ENCODE measurements around the gene POLR2J3. TPM values are rescaled to one million over a fixed set of nuclear protein-coding genes. Genes with fewer than 3 reads are reported as not detected.
"Not testable (repeated sequence)": the region's sequence is repeated elsewhere in the genome, so short reads cannot be mapped to it uniquely, and the experiment has no call there.

POLR2J3 gene
- total RNA-seq, 3 donors from 2014 or later = 23.7 to 43.7 (median 27.5) TPM

- H3K4me1 ChIP-seq (ENCODE audit: low read depth); ATAC-seq; intact Hi-C loops (cut with DNase I, micrococcal nuclease); H3K9me3 ChIP-seq; H3K36me3 ChIP-seq (ENCODE audit: low read depth); DNase-seq; H3K4me3 ChIP-seq: not testable (repeated sequence)
Measured at GRCh38 chr7:102606848-102607247, 34.5 kb upstream of the POLR2J3 start.

GRCh38 chr7:102604431-102605145, 32.2 kb upstream of the POLR2J3 start:
- peak; percentile 7 for ATAC-seq
- DNase-seq; intact Hi-C loops (cut with DNase I, micrococcal nuclease): not testable (repeated sequence)

GRCh38 chr7:102602317-102602716, 29.9 kb upstream of the POLR2J3 start:
- H3K4me3 ChIP-seq; H3K36me3 ChIP-seq (ENCODE audit: low read depth); H3K9me3 ChIP-seq; DNase-seq; intact Hi-C loops (cut with DNase I, micrococcal nuclease); ATAC-seq; H3K4me1 ChIP-seq (ENCODE audit: low read depth): not testable (repeated sequence)

More at GRCh38 chr7:102604431-102605145, 32.2 kb upstream of the POLR2J3 start:
- not testable (repeated sequence) for H3K36me3 ChIP-seq (ENCODE audit: low read depth); H3K4me1 ChIP-seq (ENCODE audit: low read depth); H3K9me3 ChIP-seq; H3K4me3 ChIP-seq

DNA sequence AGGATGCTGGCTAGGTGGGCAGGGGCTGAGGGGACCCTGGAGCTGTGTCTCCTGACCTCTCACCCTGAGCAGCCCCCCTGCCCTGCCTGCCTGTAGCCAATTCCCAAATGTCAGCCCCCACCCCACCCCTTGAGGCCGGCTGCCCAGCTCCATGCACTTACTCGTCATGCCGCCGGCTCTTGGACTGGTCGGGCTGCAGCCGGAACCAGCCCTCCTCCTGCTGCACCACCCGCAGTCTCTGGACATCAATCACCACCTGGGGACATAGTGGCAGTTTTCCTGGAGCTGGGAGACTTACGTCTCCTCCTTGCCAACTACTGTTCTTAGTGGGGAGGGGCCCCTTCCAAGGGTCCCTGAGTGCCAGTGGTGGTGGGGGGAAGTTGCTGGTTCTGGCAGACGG, 27.3 kb upstream of the POLR2J3 start:
- H3K4me1 ChIP-seq (ENCODE audit: low read depth); H3K36me3 ChIP-seq (ENCODE audit: low read depth); intact Hi-C loops (cut with DNase I, micrococcal nuclease); DNase-seq; H3K9me3 ChIP-seq; ATAC-seq; H3K4me3 ChIP-seq: not testable (repeated sequence)

DNA sequence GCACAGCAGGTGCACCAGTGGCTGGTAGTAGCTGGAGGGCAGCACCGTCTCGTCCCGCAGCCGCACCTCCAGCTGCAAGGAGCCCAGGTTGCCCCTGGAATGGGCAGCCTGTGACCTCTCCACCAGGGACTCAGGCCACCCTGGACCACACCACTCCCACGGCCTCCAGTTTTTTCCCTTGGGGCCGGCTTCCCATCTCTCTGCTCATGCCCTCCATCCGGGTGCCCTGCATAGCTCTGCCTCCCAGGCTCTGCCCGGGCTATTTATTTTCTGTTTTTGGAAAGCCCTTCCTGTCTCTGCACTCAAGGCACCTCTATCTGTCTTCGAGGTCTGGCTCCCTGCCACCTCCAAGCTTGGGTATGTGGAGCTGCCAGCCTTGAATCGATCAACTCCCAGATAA, 23.7 kb upstream of the POLR2J3 start:
- H3K36me3 ChIP-seq (ENCODE audit: low read depth); intact Hi-C loops (cut with DNase I, micrococcal nuclease); H3K4me1 ChIP-seq (ENCODE audit: low read depth); DNase-seq; H3K9me3 ChIP-seq; ATAC-seq; H3K4me3 ChIP-seq: not testable (repeated sequence)

DNA sequence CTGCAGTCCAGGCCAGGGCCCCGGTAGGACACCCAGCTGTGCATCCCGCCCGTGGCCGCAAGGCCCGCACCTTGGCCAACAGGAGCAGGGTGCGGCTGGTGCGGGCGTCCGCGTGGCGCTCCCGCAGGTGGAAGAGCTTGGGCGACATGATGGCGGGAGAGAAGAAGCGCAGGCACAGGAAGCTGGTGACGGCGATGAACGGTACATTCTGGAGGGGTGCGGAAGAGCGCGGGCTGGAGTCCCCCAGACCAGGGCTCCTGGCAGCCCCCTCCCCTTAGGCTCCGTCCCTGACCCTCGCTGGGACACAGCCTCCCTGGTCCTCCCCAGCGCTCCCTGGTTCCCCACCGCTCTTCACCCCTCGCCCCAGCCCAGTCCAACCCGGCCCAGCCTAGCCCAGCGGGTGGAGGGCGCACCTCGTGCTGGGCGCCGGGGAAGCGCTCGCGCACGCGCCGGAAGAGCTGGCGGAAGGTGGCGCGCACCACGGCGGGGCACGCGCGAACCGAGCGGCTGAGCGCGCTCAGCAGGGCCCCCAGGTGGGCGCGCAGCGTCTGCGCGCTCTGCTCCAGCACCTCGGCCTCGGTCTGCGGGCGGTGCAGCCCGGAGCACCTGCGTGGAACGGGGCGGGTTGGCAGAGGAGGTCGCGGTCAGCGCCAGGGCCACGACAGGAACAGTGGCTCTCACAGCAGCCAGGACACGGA, 21.4 kb upstream of the POLR2J3 start:
- DNase-seq; H3K4me3 ChIP-seq; intact Hi-C loops (cut with DNase I, micrococcal nuclease); H3K36me3 ChIP-seq (ENCODE audit: low read depth); H3K4me1 ChIP-seq (ENCODE audit: low read depth); H3K9me3 ChIP-seq: not testable (repeated sequence)
- ATAC-seq = peak; percentile 47

- H3K4me3 ChIP-seq; H3K9me3 ChIP-seq; intact Hi-C loops (cut with DNase I, micrococcal nuclease); H3K36me3 ChIP-seq (ENCODE audit: low read depth); H3K4me1 ChIP-seq (ENCODE audit: low read depth): not testable (repeated sequence)
- ATAC-seq = peak; percentile 81
- peak; percentile 82 to 88 (median 88) for DNase-seq
Measured at GRCh38 chr7:102592477-102593019, 20.2 kb upstream of the POLR2J3 start.

DNA sequence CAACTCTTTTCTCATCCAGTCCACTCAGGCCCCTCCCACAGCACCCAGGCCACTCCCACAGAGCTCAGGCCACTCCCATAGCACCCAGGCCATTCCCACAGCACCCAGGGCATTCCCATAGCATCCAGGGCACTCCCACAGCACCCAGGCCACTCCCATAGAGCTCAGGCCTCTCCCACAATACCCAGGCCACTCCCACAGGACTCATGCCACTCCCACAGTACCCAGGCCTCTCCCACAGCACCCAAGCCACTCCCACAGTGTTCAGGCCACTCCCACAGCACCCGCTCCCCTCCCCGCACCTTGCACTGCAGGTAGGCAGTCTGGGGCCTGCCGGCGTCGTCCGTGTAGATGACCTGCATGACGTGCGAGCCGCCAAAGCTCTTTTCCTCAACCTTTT, 17.5 kb upstream of the POLR2J3 start:
- intact Hi-C loops (cut with DNase I, micrococcal nuclease); H3K4me3 ChIP-seq: not testable (repeated sequence)
- ATAC-seq = peak; percentile 74

DNA sequence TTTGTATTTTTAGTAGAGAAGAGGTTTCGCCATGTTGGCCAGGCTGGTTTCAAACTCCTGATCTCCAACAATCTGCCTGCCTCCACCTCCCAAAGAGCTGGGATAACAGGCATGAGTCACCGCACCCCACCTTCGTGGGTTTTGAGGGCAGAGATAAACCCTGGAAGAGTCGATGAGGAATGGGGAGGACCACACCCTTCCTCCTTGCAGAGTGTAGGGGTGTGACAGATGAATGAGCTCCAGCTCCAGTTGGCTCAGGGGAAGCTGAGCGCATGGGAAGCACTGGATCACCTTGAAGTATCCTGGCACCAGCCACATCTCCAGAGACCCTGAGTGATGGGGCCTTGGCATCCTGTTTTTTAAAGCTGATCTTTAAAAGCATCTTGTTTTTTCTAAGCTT, 11.1 kb upstream of the POLR2J3 start:
- H3K4me1 ChIP-seq (ENCODE audit: low read depth); H3K36me3 ChIP-seq (ENCODE audit: low read depth); intact Hi-C loops (cut with DNase I, micrococcal nuclease); H3K4me3 ChIP-seq; DNase-seq; H3K9me3 ChIP-seq: not testable (repeated sequence)
- peak; percentile 13 for ATAC-seq

More for the DNA sequence above, 17.5 kb upstream of the POLR2J3 start:
- H3K9me3 ChIP-seq; H3K4me1 ChIP-seq (ENCODE audit: low read depth); H3K36me3 ChIP-seq (ENCODE audit: low read depth); DNase-seq: not testable (repeated sequence)

GRCh38 chr7:102581722-102582121, 9.3 kb upstream of the POLR2J3 start:
- ATAC-seq; intact Hi-C loops (cut with DNase I, micrococcal nuclease); H3K36me3 ChIP-seq (ENCODE audit: low read depth); H3K4me3 ChIP-seq; DNase-seq; H3K9me3 ChIP-seq; H3K4me1 ChIP-seq (ENCODE audit: low read depth): not testable (repeated sequence)

DNA sequence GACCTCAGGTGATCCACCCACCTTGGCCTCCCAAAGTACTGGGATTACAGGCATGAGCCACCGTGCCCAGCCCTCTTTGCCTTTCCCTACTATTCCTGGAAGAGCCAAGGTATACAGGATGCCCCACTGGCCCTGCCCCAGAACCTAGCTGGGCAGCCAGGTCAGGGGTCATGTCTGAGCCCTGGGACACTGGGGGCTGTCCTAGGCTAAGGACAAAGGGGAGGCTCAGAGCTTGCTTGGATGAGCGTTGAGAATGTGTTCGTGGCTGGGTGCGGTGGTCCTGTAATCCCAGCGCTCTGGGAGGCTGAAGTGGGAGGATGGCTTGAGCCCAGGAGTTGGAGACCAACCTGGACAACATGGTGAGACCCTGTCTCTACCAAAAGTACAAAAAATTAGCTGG, 6.1 kb upstream of the POLR2J3 start:
- peak in 1 of 3 donors; percentile 23 for DNase-seq

DNA sequence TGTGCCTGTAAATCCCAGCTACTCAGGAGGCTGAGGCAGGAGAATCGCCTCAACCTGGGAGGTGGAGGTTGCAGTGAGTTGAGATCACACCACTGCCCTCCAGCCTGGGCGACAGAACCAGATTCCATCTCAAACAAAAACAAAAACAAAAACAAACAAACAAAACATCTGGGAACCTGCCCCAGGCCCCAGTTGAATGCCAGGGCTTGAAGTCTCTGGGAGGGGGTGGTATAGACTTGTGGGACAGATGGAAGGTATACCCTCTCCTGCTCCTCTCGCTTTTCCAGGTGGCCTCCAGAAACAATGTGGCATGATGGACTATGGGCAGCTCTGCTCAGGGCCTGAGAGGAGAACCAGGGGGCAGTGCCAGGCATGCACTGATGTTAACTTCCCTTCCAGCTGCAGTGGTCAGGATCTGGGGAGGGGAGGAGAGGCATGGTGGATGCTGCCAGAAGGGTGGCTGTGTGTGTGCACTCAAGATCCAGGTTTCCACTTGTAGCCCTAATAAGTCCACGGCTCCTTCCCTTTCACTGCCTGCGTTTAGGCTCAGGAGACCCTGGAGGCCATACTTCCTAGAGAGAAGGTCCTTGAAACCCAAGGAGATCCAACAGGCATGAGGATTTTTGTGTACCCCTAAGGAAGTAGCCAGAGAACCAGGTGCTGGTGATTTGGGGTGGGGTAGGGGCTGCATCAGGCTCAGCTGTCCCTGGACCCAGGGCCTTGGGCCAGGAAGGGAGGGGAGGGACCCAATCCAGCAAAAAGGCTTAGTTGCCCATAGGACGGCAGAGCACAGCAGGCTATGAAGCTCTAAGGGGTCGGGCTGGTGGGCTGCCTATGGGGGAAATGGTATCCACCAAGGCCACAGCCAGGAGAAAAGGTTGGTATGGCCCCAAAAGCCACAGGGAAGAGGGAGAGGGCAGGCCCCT, 5.2 kb upstream of the POLR2J3 start:
- H3K36me3 ChIP-seq (ENCODE audit: low read depth); ATAC-seq; H3K9me3 ChIP-seq; intact Hi-C loops (cut with DNase I, micrococcal nuclease); H3K4me3 ChIP-seq; H3K4me1 ChIP-seq (ENCODE audit: low read depth): not testable (repeated sequence)
- DNase-seq = peak in 1 of 3 donors; percentile 5

More for the DNA sequence above, 6.1 kb upstream of the POLR2J3 start:
- H3K4me1 ChIP-seq (ENCODE audit: low read depth); H3K36me3 ChIP-seq (ENCODE audit: low read depth); H3K9me3 ChIP-seq; ATAC-seq; intact Hi-C loops (cut with DNase I, micrococcal nuclease); H3K4me3 ChIP-seq: not testable (repeated sequence)

- DNase-seq; H3K36me3 ChIP-seq (ENCODE audit: low read depth); H3K9me3 ChIP-seq; H3K4me1 ChIP-seq (ENCODE audit: low read depth); ATAC-seq; H3K4me3 ChIP-seq; intact Hi-C loops (cut with DNase I, micrococcal nuclease): not testable (repeated sequence)
Measured at GRCh38 chr7:102576363-102576762, 4.0 kb upstream of the POLR2J3 start.

Data from mucosa of descending colon (tissue), 3 donors.